Trophoblast cell (in vitro differentiated cells and primary cell): ENCODE measurements around the gene IMPG1.
A peak's percentile ranks its signal among the peaks of the same experiment; 100 is the strongest.

Experiments used
- DNase-seq, 2 donors: peaks; one replicate each; pipeline ENCODE4 v3.0.0-alpha.2; 2016
- H2AFZ ChIP-seq: 2 replicates; pipeline ENCODE4 v1.6.1; 2013; ENCODE audit warnings: low read length, moderate library complexity, mild to moderate bottlenecking; ENCODE audit not compliant: insufficient read depth, poor library complexity
- H2AK5ac ChIP-seq: 2 replicates; pipeline ENCODE4 v1.6.1; 2013; ENCODE audit warnings: mild to moderate bottlenecking, low read length
- H2BK120ac ChIP-seq: 2 replicates; pipeline ENCODE4 v1.6.1; 2013; ENCODE audit warnings: low read length, mild to moderate bottlenecking, moderate library complexity; ENCODE audit not compliant: insufficient read depth, poor library complexity
- H2BK12ac ChIP-seq: 2 replicates; pipeline ENCODE4 v1.6.1; 2013; ENCODE audit warnings: mild to moderate bottlenecking, low read length, moderate library complexity
- H2BK5ac ChIP-seq: 2 replicates; pipeline ENCODE4 v1.6.1; 2013; ENCODE audit warnings: low read length, low read depth, moderate library complexity, mild to moderate bottlenecking; ENCODE audit not compliant: poor library complexity
- H3K14ac ChIP-seq: 2 replicates; pipeline ENCODE4 v1.6.1; 2013; ENCODE audit warnings: mild to moderate bottlenecking, low read length
- H3K18ac ChIP-seq: 2 replicates; pipeline ENCODE4 v1.6.1; 2013; ENCODE audit warnings: mild to moderate bottlenecking, low read length
- H3K23ac ChIP-seq: 2 replicates; pipeline ENCODE4 v1.6.1; 2013; ENCODE audit warnings: low read length
- H3K27ac ChIP-seq: 2 replicates; pipeline ENCODE4 v1.5.1; 2013; ENCODE audit warnings: low read depth, mild to moderate bottlenecking, inconsistent platforms, low read length, moderate library complexity
- H3K27me3 ChIP-seq: 2 replicates; pipeline ENCODE4 v1.6.1; 2013; ENCODE audit warnings: inconsistent platforms, mild to moderate bottlenecking, low read length, moderate library complexity; ENCODE audit not compliant: insufficient read depth
- H3K36me3 ChIP-seq, 2 experiments: 1 replicate in 1 of 2; 2 replicates in 1 of 2; pipeline ENCODE4 v1.6.1; 2013; ENCODE audit warnings: low read length in 2 of 2, mild to moderate bottlenecking in 2 of 2, moderate library complexity in 1 of 2; ENCODE audit not compliant: insufficient read depth in 2 of 2, control insufficient read depth in 1 of 2
- H3K4ac ChIP-seq: 2 replicates; pipeline ENCODE4 v1.6.1; 2013; ENCODE audit warnings: low read depth, mild to moderate bottlenecking, low read length, moderate library complexity
- H3K4me1 ChIP-seq, 2 experiments: 1 replicate in 1 of 2; 2 replicates in 1 of 2; pipeline ENCODE4 v1.6.1; 2013; ENCODE audit warnings: low read length in 2 of 2, mild to moderate bottlenecking in 2 of 2, moderate library complexity in 1 of 2; ENCODE audit not compliant: insufficient read depth in 2 of 2, control insufficient read depth in 1 of 2
- H3K4me2 ChIP-seq: 2 replicates; pipeline ENCODE4 v1.6.1; 2013; ENCODE audit warnings: inconsistent platforms, mild to moderate bottlenecking, low read length, moderate library complexity
- H3K4me3 ChIP-seq: 2 replicates; pipeline ENCODE4 v1.5.1; 2013; ENCODE audit warnings: mild to moderate bottlenecking, low read depth, low read length, inconsistent platforms
- H3K79me1 ChIP-seq: one replicate; pipeline ENCODE4 v1.6.1; 2013; ENCODE audit warnings: low read length
- H3K79me2 ChIP-seq: 2 replicates; pipeline ENCODE4 v1.6.1; 2013; ENCODE audit warnings: low read length, mild to moderate bottlenecking; ENCODE audit not compliant: control insufficient read depth, insufficient read depth, poor library complexity
- H3K9ac ChIP-seq: 2 replicates; pipeline ENCODE4 v1.6.1; 2013; ENCODE audit warnings: mild to moderate bottlenecking, low read length
- H3K9me3 ChIP-seq: 2 replicates; pipeline ENCODE4 v1.6.1; 2013; ENCODE audit warnings: low read depth, mild to moderate bottlenecking, control low read depth, inconsistent platforms, low read length; ENCODE audit not compliant: insufficient read depth
- H4K12ac ChIP-seq: 2 replicates; pipeline ENCODE4 v1.6.1; 2013; ENCODE audit warnings: low read depth, mild to moderate bottlenecking, low read length, moderate library complexity
- H4K8ac ChIP-seq: 2 replicates; pipeline ENCODE4 v1.6.1; 2013; ENCODE audit warnings: low read depth, mild to moderate bottlenecking, low read length, moderate library complexity
- H4K91ac ChIP-seq: one replicate; pipeline ENCODE4 v1.6.1; 2013; ENCODE audit warnings: low read depth, mild to moderate bottlenecking, low read length, moderate library complexity
- WGBS: extraction: QIAGEN DNeasy Blood & Tissue Kit; methylation state at CpG from one replicate; pipeline ENCODE4 v1.1.7; 2013; ENCODE audit warnings: missing lambda C conversion rate; ENCODE audit not compliant: insufficient read length, insufficient coverage; ENCODE audit errors: extremely low coverage; 5-methylcytosine and 5-hydroxymethylcytosine counted together

IMPG1 gene

DNA sequence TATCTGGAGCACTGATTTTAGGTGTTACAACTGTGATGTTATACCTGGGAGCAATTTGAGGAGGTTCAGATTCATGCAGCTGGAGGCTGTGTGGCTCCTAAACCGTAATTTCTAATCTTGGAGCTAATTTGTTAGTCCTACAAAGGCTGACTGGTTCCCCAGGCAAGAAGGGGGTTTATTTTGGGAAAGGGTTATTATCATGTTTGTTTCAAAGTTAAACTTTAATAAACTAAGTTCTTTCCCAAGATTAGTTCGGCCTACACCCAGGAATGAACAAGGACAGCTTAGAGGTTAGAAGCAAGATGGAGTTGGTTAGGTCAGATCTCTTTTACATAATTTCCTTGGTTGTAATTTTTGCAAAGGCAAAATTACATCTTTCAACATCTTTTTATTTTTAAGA is 187.6 kb downstream of the IMPG1 start:
- WGBS = no CpG with 5 or more reads among the region's 2 CpGs
- Histone ChIP-seq H3K9me3 (no peaks in the 10 kb centered on the region), H4K12ac (no peak overlapping the region), H3K23ac (no peak overlapping the region), H3K18ac (no peak overlapping the region), H2BK120ac (no peak overlapping the region), H3K27me3 (no peaks in the 10 kb centered on the region), H3K79me2 (no peaks in the 10 kb centered on the region), H4K91ac (no peak overlapping the region), H4K8ac (no peak overlapping the region), H2AFZ (no peak overlapping the region), H2BK5ac (no peak overlapping the region), H3K79me1 (no peaks in the 10 kb centered on the region), H2AK5ac (no peak overlapping the region), H3K36me3 (peaks cover 2 to 4% of the 10 kb centered on the region in 2 experiments), H3K4ac (no peak overlapping the region), H3K27ac (no peak overlapping the region), H3K4me3 (no peak overlapping the region), H3K4me2 (no peak overlapping the region), H3K14ac (no peak overlapping the region), H3K9ac (no peak overlapping the region), H2BK12ac (no peak overlapping the region), H3K4me1 (peaks cover 0 to 2% of the 10 kb centered on the region in 2 experiments)
- DNase-seq = no peak

DNA sequence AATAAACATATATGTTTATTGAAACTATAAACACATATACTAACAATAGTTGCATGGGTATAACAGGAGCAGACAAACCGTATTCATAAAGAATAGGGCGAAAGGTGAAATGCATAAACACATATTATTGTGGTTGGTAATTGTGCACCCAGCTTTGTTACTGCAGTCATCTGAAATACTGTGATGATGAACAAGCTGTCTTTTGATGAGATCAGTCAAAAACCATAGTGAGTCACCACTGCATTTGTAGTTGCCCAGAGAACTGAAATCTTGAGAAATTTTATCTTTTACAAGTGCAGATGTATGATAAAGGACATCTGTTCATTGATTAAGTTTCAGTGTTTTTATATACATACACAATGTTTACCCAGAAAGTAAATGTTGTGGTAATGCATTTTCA is 189.7 kb downstream of the IMPG1 start:
- Histone ChIP-seq H4K91ac (no peak overlapping the region), H3K9me3 (no peaks in the 10 kb centered on the region), H3K36me3 (peaks cover 2 to 4% of the 10 kb centered on the region in 2 experiments), H3K4me2 (no peak overlapping the region), H3K14ac (no peak overlapping the region), H3K23ac (no peak overlapping the region), H3K9ac (no peak overlapping the region), H3K4me3 (no peak overlapping the region), H2BK120ac (no peak overlapping the region), H4K12ac (no peak overlapping the region), H2AK5ac (no peak overlapping the region), H3K4ac (no peak overlapping the region), H2AFZ (no peak overlapping the region), H4K8ac (no peak overlapping the region), H3K27me3 (no peaks in the 10 kb centered on the region), H2BK12ac (no peak overlapping the region), H2BK5ac (no peak overlapping the region), H3K27ac (no peak overlapping the region), H3K18ac (no peak overlapping the region), H3K79me1 (no peaks in the 10 kb centered on the region), H3K4me1 (peaks cover 0 to 2% of the 10 kb centered on the region in 2 experiments), H3K79me2 (no peaks in the 10 kb centered on the region)
- WGBS = no CpG with 5 or more reads among the region's 2 CpGs
- peak; percentile 49 to 84 for DNase-seq

DNA sequence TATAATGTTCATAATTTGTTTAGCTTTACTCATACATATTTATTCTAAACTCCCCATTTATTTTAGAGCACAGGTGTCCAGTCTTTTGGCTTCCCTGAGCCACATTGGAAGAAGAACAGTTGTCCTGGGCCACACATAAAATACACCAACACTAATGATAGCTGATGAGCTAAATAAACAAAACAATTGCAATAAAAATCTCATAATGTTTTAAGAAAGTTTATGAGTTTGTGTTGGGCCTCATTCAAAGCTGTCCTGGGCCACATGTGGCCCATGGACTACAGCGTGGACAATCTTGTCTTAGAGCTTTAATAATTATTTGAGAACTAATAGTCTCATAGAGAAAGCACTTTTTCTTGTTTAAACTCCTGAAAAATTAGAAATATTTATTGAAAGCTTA is 192.2 kb downstream of the IMPG1 start:
- H3K4ac ChIP-seq = no peak overlapping the region
- WGBS = no CpG with 5 or more reads among the region's 1 CpG

DNA sequence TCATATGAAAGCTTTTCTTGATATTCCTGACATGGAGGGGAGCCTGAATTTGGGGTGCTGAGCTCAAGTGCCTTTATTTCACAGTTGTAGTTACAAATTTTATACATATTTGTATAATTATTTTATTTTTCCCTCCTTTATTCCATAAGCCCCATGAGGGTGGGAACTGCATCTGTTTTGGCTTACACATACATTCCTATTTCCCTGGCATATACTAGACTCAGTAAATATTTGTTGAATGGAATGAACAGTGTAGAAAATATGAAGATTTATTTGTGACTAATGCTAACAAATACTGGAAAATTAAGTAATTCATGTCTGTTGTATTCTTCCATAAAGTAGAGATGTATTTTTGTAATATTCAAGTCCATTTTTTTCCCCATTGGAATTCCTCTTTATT is 196.3 kb downstream of the IMPG1 start:
- Histone ChIP-seq H3K9me3 (no peaks in the 10 kb centered on the region), H3K4ac (no peak overlapping the region), H3K36me3 (peaks cover 2 to 9% of the 10 kb centered on the region in 2 experiments), H2AK5ac (no peak overlapping the region), H2AFZ (no peak overlapping the region), H2BK120ac (no peak overlapping the region), H4K8ac (no peak overlapping the region), H3K23ac (no peak overlapping the region), H3K4me2 (no peak overlapping the region), H4K12ac (no peak overlapping the region), H3K4me1 (peaks cover 0 to 6% of the 10 kb centered on the region in 2 experiments), H3K18ac (no peak overlapping the region), H2BK5ac (no peak overlapping the region), H3K79me1 (no peaks in the 10 kb centered on the region), H3K14ac (no peak overlapping the region), H2BK12ac (no peak overlapping the region), H3K9ac (no peak overlapping the region), H3K4me3 (no peak overlapping the region), H3K79me2 (no peaks in the 10 kb centered on the region), H3K27me3 (no peaks in the 10 kb centered on the region), H3K27ac (no peak overlapping the region), H4K91ac (no peak overlapping the region)
- no peak for DNase-seq

More for the DNA sequence above, 192.2 kb downstream of the IMPG1 start:
- no peak overlapping the region for H3K4me2 ChIP-seq
- no peak overlapping the region for H2AK5ac ChIP-seq
- H3K4me3 ChIP-seq = no peak overlapping the region
- no peak overlapping the region for H3K18ac ChIP-seq
- no peak overlapping the region for H3K27ac ChIP-seq
- no peaks in the 10 kb centered on the region for H3K27me3 ChIP-seq
- H2AFZ ChIP-seq = no peak overlapping the region
- H3K9ac ChIP-seq = no peak overlapping the region
- no peak overlapping the region for H2BK12ac ChIP-seq
- H2BK120ac ChIP-seq = no peak overlapping the region
- H3K79me1 ChIP-seq = no peaks in the 10 kb centered on the region
- no peak overlapping the region for H4K8ac ChIP-seq
- H4K91ac ChIP-seq = no peak overlapping the region
- no peaks in the 10 kb centered on the region for H3K79me2 ChIP-seq
- H3K4me1 ChIP-seq = peaks cover 0 to 2% of the 10 kb centered on the region in 2 experiments
- no peak for DNase-seq
- no peak overlapping the region for H2BK5ac ChIP-seq
- H3K23ac ChIP-seq = no peak overlapping the region
- H3K36me3 ChIP-seq = peaks cover 2% of the 10 kb centered on the region in 2 experiments
- H4K12ac ChIP-seq = no peak overlapping the region
- no peaks in the 10 kb centered on the region for H3K9me3 ChIP-seq
- no peak overlapping the region for H3K14ac ChIP-seq
